Naive thymus-derived CD4-positive, alpha-beta T cell (primary cell): Measurements from ENCODE around the gene KLK7. TPM values are rescaled to one million over a fixed set of nuclear protein-coding genes. Genes with fewer than 3 reads are reported as not detected.
A peak's percentile ranks its signal among the peaks of the same experiment; 100 is the strongest.

ENCODE experiments used
- ATAC-seq: fragments of 150-1000 bp; cut with Tn5 transposase; 2 replicates; pipeline ENCODE4 v1.10.0; 2021; ENCODE audit warnings: mild to moderate bottlenecking, moderate library complexity
- CTCF ChIA-PET: fragments of 350-600 bp; sonication (Branson Sonifier 250); formaldehyde crosslinking; loops from one replicate; lab custom pipeline; 2021; ENCODE audit warnings: antibody characterized with exemption; lab: Charles Lee
- POLR2A ChIA-PET: fragments of 350-600 bp; sonication (Branson Sonifier 250); formaldehyde crosslinking; loops from one replicate; lab custom pipeline; 2021; ENCODE audit warnings: antibody characterized with exemption, inconsistent platforms; lab: Charles Lee
- DNase-seq, 9 donors: peaks; one replicate each; pipeline versions ENCODE4 v3.0.0 to v3.0.0-alpha.2; 2020 to 2022; ENCODE audit warnings: mixed read lengths in 1 of 9
- H3K27ac ChIP-seq: one replicate; pipeline ENCODE4 v1.7.0; 2013; ENCODE audit warnings: mild to moderate bottlenecking, low read depth, low read length, moderate library complexity
- H3K27me3 ChIP-seq, 2 donors: one replicate each; pipeline ENCODE4 v1.7.0; 2013; ENCODE audit warnings: low read length in 2 of 2, mild to moderate bottlenecking in 2 of 2, moderate library complexity in 2 of 2; ENCODE audit not compliant: control insufficient read depth in 2 of 2, insufficient read depth in 2 of 2
- H3K36me3 ChIP-seq, 3 experiments: 1 replicate in 2 of 3; 2 replicates in 1 of 3; pipeline ENCODE4 v1.7.0; 2013; ENCODE audit warnings: low read length in 3 of 3, mild to moderate bottlenecking in 3 of 3, moderate library complexity in 1 of 3; ENCODE audit not compliant: insufficient read depth in 3 of 3, control insufficient read depth in 2 of 3
- H3K4me1 ChIP-seq, 2 donors: one replicate each; pipeline ENCODE4 v1.7.0; 2013; ENCODE audit warnings: low read length in 2 of 2, mild to moderate bottlenecking in 2 of 2, moderate library complexity in 1 of 2; ENCODE audit not compliant: control insufficient read depth in 2 of 2, insufficient read depth in 2 of 2
- H3K4me3 ChIP-seq: 2 replicates; pipeline ENCODE4 v1.7.0; 2013; ENCODE audit warnings: mild to moderate bottlenecking, low read length
- H3K9me3 ChIP-seq, 3 experiments: 1 replicate in 2 of 3; 2 replicates in 1 of 3; pipeline ENCODE4 v1.7.0; 2013; ENCODE audit warnings: low read length in 3 of 3; ENCODE audit not compliant: control insufficient read depth in 2 of 3
- H3K27ac Mint-ChIP-seq, 9 donors: one replicate each; pipeline ENCODE4 v1.8.0; 2020 to 2022; ENCODE audit warnings: mixed read lengths in 9 of 9, mild to moderate bottlenecking in 8 of 9, moderate library complexity in 5 of 9, inconsistent platforms in 2 of 9
- H3K27me3 Mint-ChIP-seq, 5 donors: one replicate each; pipeline ENCODE4 v1.8.0; 2021 to 2022; ENCODE audit warnings: mixed read lengths in 5 of 5, mild to moderate bottlenecking in 1 of 5
- H3K36me3 Mint-ChIP-seq, 5 donors: one replicate each; pipeline ENCODE4 v1.8.0; 2020 to 2022; ENCODE audit warnings: mixed read lengths in 5 of 5, mild to moderate bottlenecking in 3 of 5, inconsistent platforms in 1 of 5
- H3K4me1 Mint-ChIP-seq, 7 donors: one replicate each; pipeline ENCODE4 v1.8.0; 2020 to 2022; ENCODE audit warnings: mixed read lengths in 7 of 7, mild to moderate bottlenecking in 3 of 7, inconsistent platforms in 1 of 7
- H3K4me3 Mint-ChIP-seq, 10 donors: one replicate each; pipeline ENCODE4 v1.8.0; 2020 to 2022; ENCODE audit warnings: mild to moderate bottlenecking in 10 of 10, mixed read lengths in 10 of 10, moderate library complexity in 6 of 10, inconsistent platforms in 2 of 10
- H3K9me3 Mint-ChIP-seq, 11 donors: one replicate each; pipeline ENCODE4 v1.8.0; 2020 to 2022; ENCODE audit warnings: mixed read lengths in 11 of 11, mild to moderate bottlenecking in 4 of 11, inconsistent platforms in 1 of 11, moderate library complexity in 1 of 11
- intact Hi-C, 2 donors: fragments of 100-400 bp; cut with micrococcal nuclease; formaldehyde crosslinking; loops; one replicate each; pipeline ENCODE4 v1.15.1; 2023
- polyA plus RNA-seq, 2 donors: library from polyadenylated mRNA; unstranded; fragments of 300-500 nt; fragmentation: Illumina TruSeq; gene quantifications; one replicate each; pipeline ENCODE4 v1.2.3, GENCODE V29; 2021
- total RNA-seq, 6 experiments: library from RNA in 5 of 6; stranded (reverse) in 5 of 6; gene quantifications; 1 replicate in 5 of 6; 2 replicates in 1 of 6; pipeline ENCODE4 v1.2.3 and lab custom pipeline; 2021 to 2026

The KLK7 gene
- total and polyA plus RNA-seq, 7 experiments from 2014 or later = not detected

GRCh38 chr19:50952910-50953309, 30.8 kb downstream of the KLK7 start, which contains the start of gene KLK5:
Gene KLK5 (minus strand): TSS chr19:50953038. CDS start chr19:50952657, 381 bp downstream.
- peaks cover 0 to 4% (median 0%) of the 10 kb centered on the region in 5 donors for H3K36me3 Mint-ChIP-seq
- Histone ChIP-seq H3K36me3 (no peaks in the 10 kb centered on the region), H3K27ac (no peak within 1 kb of the TSS), H3K4me3 (no peak within 1 kb of the TSS), H3K9me3 (no peaks in the 10 kb centered on the region), H3K4me1 (no peaks in the 10 kb centered on the region), H3K27me3 (no peaks in the 10 kb centered on the region)
- H3K27me3 Mint-ChIP-seq = peaks cover 3 to 62% (median 36%) of the 10 kb centered on the region in 5 donors
- CTCF ChIA-PET = no interaction called here
- H3K27ac Mint-ChIP-seq = peak within 1 kb of the TSS in 1 of 9 donors; percentile 67
- DNase-seq (no peak), ATAC-seq (no peak)
- intact Hi-C loops = no loop called here
- no peak within 1 kb of the TSS for H3K4me3 Mint-ChIP-seq
- H3K9me3 Mint-ChIP-seq = peaks cover 0 to 9% (median 4%) of the 10 kb centered on the region in 11 donors
- POLR2A ChIA-PET = no interaction called here
- H3K4me1 Mint-ChIP-seq = peaks cover 0 to 1% (median 0%) of the 10 kb centered on the region in 7 donors

DNA sequence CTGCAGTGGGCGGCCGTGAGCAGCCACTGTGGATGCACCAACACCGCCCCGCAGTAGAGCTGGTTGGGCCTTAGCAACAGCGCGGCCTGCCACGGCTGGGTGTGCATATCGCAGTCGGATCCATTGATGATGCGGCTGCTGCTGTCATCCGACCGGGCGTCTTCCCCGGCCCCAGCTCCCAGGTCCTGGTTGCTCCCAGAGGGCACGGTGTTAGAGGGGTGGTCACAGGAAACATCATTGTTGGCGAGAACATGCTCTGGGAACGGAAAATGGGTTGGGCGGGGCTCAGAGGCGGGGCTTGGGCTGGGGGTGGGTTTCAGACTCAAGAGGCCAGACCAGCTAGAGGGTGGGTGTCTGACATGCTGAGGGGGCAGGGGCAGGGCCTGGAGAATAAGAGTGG, 33.9 kb downstream of the KLK7 start:
- Mint-ChIP-seq H3K27me3 (peaks cover 0 to 58% (median 37%) of the 10 kb centered on the region in 5 donors), H3K4me3 (no peak overlapping the region), H3K36me3 (peaks cover 0 to 4% (median 0%) of the 10 kb centered on the region in 5 donors), H3K4me1 (peaks cover 0 to 1% (median 0%) of the 10 kb centered on the region in 7 donors), H3K27ac (no peak overlapping the region), H3K9me3 (peaks cover 0 to 12% (median 5%) of the 10 kb centered on the region in 11 donors)
- ChIA-PET CTCF (no interaction called here), POLR2A (no interaction called here)
- Histone ChIP-seq H3K9me3 (no peaks in the 10 kb centered on the region), H3K36me3 (no peaks in the 10 kb centered on the region), H3K4me1 (no peaks in the 10 kb centered on the region), H3K27ac (no peak overlapping the region), H3K27me3 (no peaks in the 10 kb centered on the region), H3K4me3 (no peak overlapping the region)
- DNase-seq = no peak
- intact Hi-C loops = no loop called here
- no peak for ATAC-seq

DNA sequence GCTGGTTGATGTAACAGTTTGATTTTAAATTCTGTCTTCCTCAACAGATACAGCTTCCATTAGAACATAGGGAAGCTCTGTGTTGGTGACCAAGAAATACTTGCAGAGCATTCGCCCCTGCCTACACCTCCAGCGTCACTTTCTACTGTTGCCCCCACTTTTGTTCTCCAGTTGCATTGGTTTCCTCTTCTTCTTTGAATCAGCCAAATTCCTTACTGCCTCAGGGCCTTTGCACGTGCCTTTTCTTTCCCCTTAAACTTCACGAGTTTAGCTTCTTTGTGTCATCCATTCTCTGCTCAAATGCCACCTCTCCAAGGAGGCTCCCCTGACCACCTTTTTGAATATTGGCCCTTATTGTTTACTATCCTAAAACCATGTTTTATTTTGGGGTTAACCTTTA, 36.6 kb downstream of the KLK7 start:
- H3K4me3 Mint-ChIP-seq = no peak overlapping the region
- peaks cover 0 to 14% (median 5%) of the 10 kb centered on the region in 11 donors for H3K9me3 Mint-ChIP-seq
- Histone ChIP-seq H3K36me3 (no peaks in the 10 kb centered on the region), H3K27ac (no peak overlapping the region), H3K27me3 (no peaks in the 10 kb centered on the region), H3K4me1 (no peaks in the 10 kb centered on the region), H3K4me3 (no peak overlapping the region), H3K9me3 (no peaks in the 10 kb centered on the region)
- H3K27me3 Mint-ChIP-seq = peaks cover 2 to 60% (median 49%) of the 10 kb centered on the region in 5 donors
- CTCF ChIA-PET = no interaction called here
- ATAC-seq (no peak), DNase-seq (no peak)
- intact Hi-C loops = no loop called here
- H3K36me3 Mint-ChIP-seq = peaks cover 0 to 4% (median 3%) of the 10 kb centered on the region in 5 donors
- H3K4me1 Mint-ChIP-seq = peaks cover 0 to under 1% (median 0%) of the 10 kb centered on the region in 7 donors
- POLR2A ChIA-PET = no interaction called here
- H3K27ac Mint-ChIP-seq = no peak overlapping the region

DNA sequence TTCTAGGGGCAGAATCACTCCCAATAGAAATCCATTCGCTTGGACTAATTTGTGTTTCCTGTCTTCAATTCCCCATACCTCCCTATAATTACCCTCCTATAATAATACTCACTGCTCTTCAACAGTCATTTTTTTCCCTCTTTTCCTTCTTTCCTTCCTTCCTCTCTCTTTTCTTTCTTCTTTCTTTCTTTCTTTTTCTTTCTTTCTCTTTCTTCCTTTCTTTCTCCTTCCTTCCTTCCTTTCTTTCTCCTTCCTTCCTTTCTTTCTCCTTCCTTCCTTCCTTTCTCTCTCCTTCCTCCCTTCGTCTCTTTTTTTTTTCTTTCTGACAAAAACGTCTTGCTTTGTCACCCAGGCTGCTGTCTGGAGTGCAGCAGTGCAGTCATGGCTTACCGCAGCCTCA, 38.9 kb downstream of the KLK7 start:
- CTCF ChIA-PET = no interaction called here

GRCh38 chr19:50943074-50943828, 40.5 kb downstream of the KLK7 start:
- Mint-ChIP-seq H3K4me3 (no peak overlapping the region), H3K4me1 (no peaks in the 10 kb centered on the region), H3K36me3 (peaks cover 0 to 11% (median 3%) of the 10 kb centered on the region in 5 donors), H3K27ac (no peak overlapping the region), H3K9me3 (peaks cover 0 to 32% (median 8%) of the 10 kb centered on the region in 11 donors), H3K27me3 (peaks cover 2 to 58% (median 43%) of the 10 kb centered on the region in 5 donors)
- no peak overlapping the region for H3K4me3 ChIP-seq
- ATAC-seq (no peak), DNase-seq (no peak)
- intact Hi-C loops = no loop called here
- peaks cover 0 to 6% (median 0%) of the 10 kb centered on the region in 3 experiments for H3K9me3 ChIP-seq
- no peaks in the 10 kb centered on the region for H3K36me3 ChIP-seq
- ChIA-PET CTCF (no interaction called here), POLR2A (no interaction called here)
- no peaks in the 10 kb centered on the region for H3K27me3 ChIP-seq
- H3K4me1 ChIP-seq = no peaks in the 10 kb centered on the region
- H3K27ac ChIP-seq = no peak overlapping the region

More for the DNA sequence above, 38.9 kb downstream of the KLK7 start:
- Mint-ChIP-seq H3K36me3 (peaks cover 0 to 8% (median 4%) of the 10 kb centered on the region in 5 donors), H3K9me3 (peaks cover 0 to 28% (median 7%) of the 10 kb centered on the region in 11 donors), H3K27me3 (peaks cover 2 to 62% (median 53%) of the 10 kb centered on the region in 5 donors), H3K4me3 (no peak overlapping the region), H3K27ac (no peak overlapping the region), H3K4me1 (no peaks in the 10 kb centered on the region)
- POLR2A ChIA-PET = no interaction called here
- ATAC-seq (no peak), DNase-seq (no peak)
- H3K4me1 ChIP-seq = no peaks in the 10 kb centered on the region
- H3K27ac ChIP-seq = no peak overlapping the region
- intact Hi-C loops = no loop called here
- no peaks in the 10 kb centered on the region for H3K27me3 ChIP-seq
- no peaks in the 10 kb centered on the region for H3K9me3 ChIP-seq
- no peaks in the 10 kb centered on the region for H3K36me3 ChIP-seq
- no peak overlapping the region for H3K4me3 ChIP-seq

- DNase-seq = no peak
- Mint-ChIP-seq H3K27ac (no peak overlapping the region), H3K4me1 (no peaks in the 10 kb centered on the region), H3K27me3 (peaks cover 6 to 60% (median 49%) of the 10 kb centered on the region in 5 donors), H3K36me3 (peaks cover 0 to 11% (median 3%) of the 10 kb centered on the region in 5 donors), H3K4me3 (no peak overlapping the region), H3K9me3 (peaks cover 0 to 32% (median 6%) of the 10 kb centered on the region in 11 donors)
- H3K4me1 ChIP-seq = no peaks in the 10 kb centered on the region
- ATAC-seq = no peak
- H3K27ac ChIP-seq = no peak overlapping the region
- no peaks in the 10 kb centered on the region for H3K27me3 ChIP-seq
- no peaks in the 10 kb centered on the region for H3K36me3 ChIP-seq
- H3K4me3 ChIP-seq = no peak overlapping the region
- CTCF ChIA-PET = no interaction called here
- H3K9me3 ChIP-seq = peaks cover 0 to 6% (median 0%) of the 10 kb centered on the region in 3 experiments
- POLR2A ChIA-PET = no interaction called here
- intact Hi-C loops = no loop called here
Measured at GRCh38 chr19:50939596-50939995, 44.1 kb downstream of the KLK7 start.
